A549 (cell line): Measurements from ENCODE around the gene C5. TPM values are rescaled to one million over a fixed set of nuclear protein-coding genes. Genes with fewer than 3 reads are reported as not detected.
A peak's percentile ranks its signal among the peaks of the same experiment; 100 is the strongest.

ENCODE experiments used
- ATAC-seq, 2 experiments: fragments of 200-7000 bp in 1 of 2; fragments of >200 bp in 1 of 2; cut with Nextera tagmentation in 1 of 2; cut with Tn5 transposase in 1 of 2; 3 replicates each; pipeline versions ENCODE4 v1.8.0 to v1.9.1; 2018 to 2020; ENCODE audit warnings: mild to moderate bottlenecking in 1 of 2, moderate library complexity in 1 of 2
- CTCF ChIA-PET: fragments of 300-600 bp; sonication (Branson Sonifier 250); formaldehyde crosslinking; extraction: SDS; loops from one replicate; lab custom pipeline; 2021; ENCODE audit warnings: antibody characterized with exemption, inconsistent platforms; lab: Yijun Ruan, JAX
- POLR2A ChIA-PET: fragments of 350-600 bp; formaldehyde crosslinking; extraction: SDS; loops from one replicate; lab custom pipeline; 2021; ENCODE audit warnings: antibody characterized with exemption, inconsistent platforms; lab: Yijun Ruan, JAX
- DNase-seq, 2 experiments: peaks; one replicate each; pipeline versions ENCODE4 v3.0.0 to v3.0.0-alpha.2; 2011 to 2016; ENCODE audit warnings: low read depth in 1 of 2, low spot score in 1 of 2
- FAIRE-seq: peaks from 2 replicates; lab custom pipeline; 2011; peaks lifted over from hg19 to GRCh38; lab: Jason Lieb, UNC
- H3K27ac ChIP-seq, 2 experiments: fragments of >200 bp; sonication (Bioruptor Twin); formaldehyde crosslinking; 3 replicates each; pipeline ENCODE4 v1.5.1; 2016 to 2017
- H3K4me1 ChIP-seq: fragments of >200 bp; sonication (Bioruptor Twin); formaldehyde crosslinking; 3 replicates; pipeline ENCODE4 v1.6.1; 2016
- H3K4me2 ChIP-seq: fragments of >200 bp; sonication (Bioruptor Twin); formaldehyde crosslinking; 3 replicates; pipeline ENCODE4 v1.6.1; 2016
- H3K4me3 ChIP-seq: fragments of >200 bp; sonication (Bioruptor Twin); formaldehyde crosslinking; 3 replicates; pipeline ENCODE4 v1.5.1; 2016
- H3K9me3 ChIP-seq: fragments of >200 bp; sonication (Bioruptor Twin); formaldehyde crosslinking; 3 replicates; pipeline ENCODE4 v1.6.1; 2016
- CBX2 ChIP-seq: fragments of 200-600 bp; sonication (generic); IDR thresholded peaks from 2 replicates; pipeline ENCODE4 v1.6.1; 2016; ENCODE audit warnings: low read depth, mild to moderate bottlenecking, borderline replicate concordance
- CEBPB ChIP-seq, 2 experiments: fragments of >200 bp in 1 of 2; sonication (Bioruptor Twin) in 1 of 2; formaldehyde crosslinking in 1 of 2; IDR thresholded peaks; 2 replicates each; pipeline ENCODE4 v1.6.1; 2012 to 2016
- CHD4 ChIP-seq: fragments of 200-600 bp; sonication (generic); IDR thresholded peaks from 2 replicates; pipeline ENCODE4 v1.6.1; 2016; ENCODE audit warnings: antibody characterized with exemption, mild to moderate bottlenecking, borderline replicate concordance
- ESRRA ChIP-seq: fragments of 150-350 bp; IDR thresholded peaks from 2 replicates; pipeline ENCODE4 v1.6.1; 2014; ENCODE audit warnings: mild to moderate bottlenecking, low read length, borderline replicate concordance
- FOXS1 ChIP-seq: fragments of 250-450 bp; sonication (Bioruptor Pico); IDR thresholded peaks from 2 replicates; pipeline ENCODE4 v1.5.0; 2020; ENCODE audit warnings: mild to moderate bottlenecking, moderate library complexity
- GATA3 ChIP-seq: IDR thresholded peaks from 2 replicates; pipeline ENCODE4 v1.6.1; 2012; ENCODE audit warnings: borderline replicate concordance
- HOXB13 ChIP-seq: fragments of 250-450 bp; sonication (Bioruptor Pico); IDR thresholded peaks from 2 replicates; pipeline ENCODE4 v1.5.0; 2020; ENCODE audit warnings: low read depth, mild to moderate bottlenecking, moderate library complexity
- HOXB5 ChIP-seq: fragments of 250-450 bp; sonication (Bioruptor Pico); IDR thresholded peaks from 2 replicates; pipeline ENCODE4 v1.5.0; 2020; ENCODE audit warnings: mild to moderate bottlenecking, moderate library complexity
- KDM5A ChIP-seq: fragments of 200-600 bp; sonication (generic); IDR thresholded peaks from 2 replicates; pipeline ENCODE4 v1.6.1; 2016; ENCODE audit warnings: antibody characterized with exemption, mild to moderate bottlenecking
- MAFK ChIP-seq: fragments of 450-650 bp; IDR thresholded peaks from 2 replicates; pipeline ENCODE4 v1.6.1; 2014; ENCODE audit not compliant: partially characterized antibody
- NPAS2 ChIP-seq: fragments of 250-450 bp; sonication (Bioruptor Pico); IDR thresholded peaks from 2 replicates; pipeline ENCODE4 v1.8.0; 2022; ENCODE audit warnings: mild to moderate bottlenecking, moderate library complexity, borderline replicate concordance
- NR3C1 ChIP-seq: fragments of >200 bp; sonication (Bioruptor Twin); formaldehyde crosslinking; IDR thresholded peaks from 3 replicates; pipeline ENCODE4 v1.6.1; 2017
- POLR2A ChIP-seq: IDR thresholded peaks from 2 replicates; pipeline ENCODE4 v1.6.1; 2012; ENCODE audit warnings: mild to moderate bottlenecking, low read length
- RAD21 ChIP-seq, 2 experiments: fragments of >200 bp in 1 of 2; sonication (Bioruptor Twin) in 1 of 2; formaldehyde crosslinking in 1 of 2; IDR thresholded peaks in 1 of 2; conservative IDR thresholded peaks in 1 of 2; 2 replicates in 1 of 2; 3 replicates in 1 of 2; pipeline ENCODE4 v1.6.1; 2012 to 2018; ENCODE audit warnings: inconsistent platforms in 1 of 2
- RCOR1 ChIP-seq: fragments of 150-350 bp; IDR thresholded peaks from 2 replicates; pipeline ENCODE4 v1.6.1; 2014; ENCODE audit warnings: antibody characterized with exemption, low read length, low read depth
- SMC3 ChIP-seq: fragments of >200 bp; sonication (Bioruptor Twin); formaldehyde crosslinking; IDR thresholded peaks from 3 replicates; pipeline ENCODE4 v1.6.1; 2018; ENCODE audit warnings: inconsistent platforms
- TFCP2L1 ChIP-seq: fragments of 250-450 bp; sonication (Bioruptor Pico); IDR thresholded peaks from 2 replicates; pipeline ENCODE4 v1.5.0; 2021; ENCODE audit warnings: mild to moderate bottlenecking
- ZC3H11A ChIP-seq: fragments of 450-650 bp; IDR thresholded peaks from 2 replicates; pipeline ENCODE4 v1.6.1; 2014; ENCODE audit warnings: antibody characterized with exemption, mild to moderate bottlenecking
- ZNF302 ChIP-seq: fragments of 250-450 bp; sonication (Bioruptor Pico); IDR thresholded peaks from 2 replicates; pipeline ENCODE4 v1.9.0; 2021; ENCODE audit warnings: inconsistent platforms, mild to moderate bottlenecking, moderate library complexity
- WGBS: methylation state at CpG from one replicate; pipeline ENCODE4 v1.1.6; 2017; ENCODE audit errors: missing lambda C conversion rate; 5-methylcytosine and 5-hydroxymethylcytosine counted together
- polyA plus RNA-seq, 4 experiments: library from polyadenylated mRNA; depleted of rRNA in 3 of 4; stranded (reverse); fragments of >200 nt; fragmentation: RNase III in 1 of 4; extraction: RNeasy Plus Mini Kit Qiagen cat#74134 plus additional on column Dnase treatment in 1 of 4; gene quantifications; 2 replicates in 3 of 4; 3 replicates in 1 of 4; pipeline ENCODE4 v1.2.3, GENCODE V29; 2011 to 2017
- TF ChIP-seq, protein P1 (sequence below): fragments of 250-450 bp; sonication (Bioruptor Pico); IDR thresholded peaks from 2 replicates; pipeline ENCODE4 v1.5.0; 2021; ENCODE audit warnings: mild to moderate bottlenecking, moderate library complexity, borderline replicate concordance
- TF ChIP-seq, protein P2 (sequence below): fragments of 200-600 bp; sonication (generic); IDR thresholded peaks from 2 replicates; pipeline ENCODE4 v1.6.1; 2016; ENCODE audit warnings: antibody characterized with exemption, mild to moderate bottlenecking, moderate library complexity
- TF ChIP-seq, protein P3 (sequence below): IDR thresholded peaks from 2 replicates; pipeline ENCODE4 v1.6.1; 2012
- TF ChIP-seq, protein P4 (sequence below): fragments of 250-450 bp; sonication (Bioruptor Pico); IDR thresholded peaks from 2 replicates; pipeline ENCODE4 v1.5.0; 2020; ENCODE audit warnings: low read depth, mild to moderate bottlenecking, moderate library complexity

The C5 gene
- polyA plus RNA-seq, 2 of the 4 experiments (the other 2 are of a cell fraction) = 17.1 to 115 TPM

DNA sequence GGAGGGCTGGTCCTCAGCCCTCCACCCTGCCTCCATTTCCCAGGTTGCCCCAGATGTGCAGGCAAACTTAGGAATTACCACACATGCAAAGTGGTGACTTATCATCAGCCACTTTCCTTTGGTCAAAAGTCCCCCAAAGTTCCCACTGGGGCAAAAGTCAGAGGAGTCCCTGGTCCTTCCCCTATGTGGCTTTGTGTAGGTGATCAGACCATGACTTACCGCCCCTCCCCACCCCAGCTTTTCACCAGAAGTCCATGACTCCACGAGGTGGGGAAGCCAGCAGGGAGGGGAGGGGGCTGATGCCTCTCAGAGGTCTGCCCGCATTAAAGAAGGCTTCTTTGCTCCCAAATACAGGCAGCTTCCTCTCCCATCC, 129.3 kb downstream of the C5 start:
- ATAC-seq = no peak
- no peak for FAIRE-seq

DNA sequence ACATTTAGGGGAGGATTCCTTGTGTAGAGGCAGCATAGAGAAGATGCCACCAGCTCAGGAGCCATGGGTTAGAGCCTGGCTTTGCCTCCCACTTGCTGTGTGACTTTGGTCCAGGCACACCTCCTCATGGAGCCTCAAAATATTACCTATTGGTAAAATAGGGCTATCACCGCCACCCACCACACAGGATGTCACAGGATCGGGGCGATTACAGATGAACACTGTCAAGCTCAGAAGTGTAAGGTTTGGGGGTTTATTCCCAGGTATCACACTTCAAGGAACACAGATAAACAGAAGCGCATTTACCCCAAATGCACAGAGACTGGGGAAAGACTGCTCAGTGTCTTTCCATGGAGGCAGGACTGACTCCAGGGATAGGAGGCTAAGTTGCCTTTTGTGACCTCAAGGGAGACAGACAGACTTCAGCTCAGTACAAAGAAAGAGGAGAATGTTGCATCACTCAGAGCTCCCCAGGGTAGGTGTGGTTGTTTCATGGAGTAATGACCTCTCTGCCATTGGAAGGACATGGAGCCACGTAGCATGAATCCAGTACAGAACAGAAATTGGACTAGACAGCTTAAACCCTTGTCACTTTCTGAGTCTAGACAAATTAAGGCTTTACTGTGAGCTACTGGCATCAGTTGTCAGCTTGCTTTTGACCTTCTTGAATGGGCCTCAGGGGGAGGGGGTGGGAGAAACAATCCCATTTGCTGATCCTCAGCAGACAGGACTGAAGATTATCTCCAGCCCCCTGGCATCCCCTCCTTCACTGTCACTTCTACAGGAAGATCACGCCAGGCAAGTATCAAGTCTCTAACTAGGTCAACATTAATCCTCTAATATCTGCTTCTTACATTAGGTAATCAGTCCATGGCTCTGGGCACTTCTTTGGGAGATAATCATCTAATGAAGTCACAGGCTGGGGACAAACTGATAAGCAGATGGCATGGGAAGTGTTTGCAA, 130.0 kb downstream of the C5 start:
- no peak for DNase-seq
- H3K4me1 ChIP-seq = peaks cover 3% of the 10 kb centered on the region; the same call in 1 of the 3 replicates
- TF ChIP-seq POLR2A = no peak
- no peak for TF ChIP-seq ZNF302 (CRISPR knock-in tag)
- TF ChIP-seq CBX2 = no peak
- no peak for TF ChIP-seq RCOR1
- no peak for TF ChIP-seq KDM5A
- TF ChIP-seq, protein P1, sequence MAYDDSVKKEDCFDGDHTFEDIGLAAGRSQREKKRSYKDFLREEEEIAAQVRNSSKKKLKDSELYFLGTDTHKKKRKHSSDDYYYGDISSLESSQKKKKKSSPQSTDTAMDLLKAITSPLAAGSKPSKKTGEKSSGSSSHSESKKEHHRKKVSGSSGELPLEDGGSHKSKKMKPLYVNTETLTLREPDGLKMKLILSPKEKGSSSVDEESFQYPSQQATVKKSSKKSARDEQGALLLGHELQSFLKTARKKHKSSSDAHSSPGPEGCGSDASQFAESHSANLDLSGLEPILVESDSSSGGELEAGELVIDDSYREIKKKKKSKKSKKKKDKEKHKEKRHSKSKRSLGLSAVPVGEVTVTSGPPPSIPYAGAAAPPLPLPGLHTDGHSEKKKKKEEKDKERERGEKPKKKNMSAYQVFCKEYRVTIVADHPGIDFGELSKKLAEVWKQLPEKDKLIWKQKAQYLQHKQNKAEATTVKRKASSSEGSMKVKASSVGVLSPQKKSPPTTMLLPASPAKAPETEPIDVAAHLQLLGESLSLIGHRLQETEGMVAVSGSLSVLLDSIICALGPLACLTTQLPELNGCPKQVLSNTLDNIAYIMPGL (CRISPR knock-in tag) = no peak
- TF ChIP-seq HOXB13 = no peak
- TF ChIP-seq, protein P2, sequence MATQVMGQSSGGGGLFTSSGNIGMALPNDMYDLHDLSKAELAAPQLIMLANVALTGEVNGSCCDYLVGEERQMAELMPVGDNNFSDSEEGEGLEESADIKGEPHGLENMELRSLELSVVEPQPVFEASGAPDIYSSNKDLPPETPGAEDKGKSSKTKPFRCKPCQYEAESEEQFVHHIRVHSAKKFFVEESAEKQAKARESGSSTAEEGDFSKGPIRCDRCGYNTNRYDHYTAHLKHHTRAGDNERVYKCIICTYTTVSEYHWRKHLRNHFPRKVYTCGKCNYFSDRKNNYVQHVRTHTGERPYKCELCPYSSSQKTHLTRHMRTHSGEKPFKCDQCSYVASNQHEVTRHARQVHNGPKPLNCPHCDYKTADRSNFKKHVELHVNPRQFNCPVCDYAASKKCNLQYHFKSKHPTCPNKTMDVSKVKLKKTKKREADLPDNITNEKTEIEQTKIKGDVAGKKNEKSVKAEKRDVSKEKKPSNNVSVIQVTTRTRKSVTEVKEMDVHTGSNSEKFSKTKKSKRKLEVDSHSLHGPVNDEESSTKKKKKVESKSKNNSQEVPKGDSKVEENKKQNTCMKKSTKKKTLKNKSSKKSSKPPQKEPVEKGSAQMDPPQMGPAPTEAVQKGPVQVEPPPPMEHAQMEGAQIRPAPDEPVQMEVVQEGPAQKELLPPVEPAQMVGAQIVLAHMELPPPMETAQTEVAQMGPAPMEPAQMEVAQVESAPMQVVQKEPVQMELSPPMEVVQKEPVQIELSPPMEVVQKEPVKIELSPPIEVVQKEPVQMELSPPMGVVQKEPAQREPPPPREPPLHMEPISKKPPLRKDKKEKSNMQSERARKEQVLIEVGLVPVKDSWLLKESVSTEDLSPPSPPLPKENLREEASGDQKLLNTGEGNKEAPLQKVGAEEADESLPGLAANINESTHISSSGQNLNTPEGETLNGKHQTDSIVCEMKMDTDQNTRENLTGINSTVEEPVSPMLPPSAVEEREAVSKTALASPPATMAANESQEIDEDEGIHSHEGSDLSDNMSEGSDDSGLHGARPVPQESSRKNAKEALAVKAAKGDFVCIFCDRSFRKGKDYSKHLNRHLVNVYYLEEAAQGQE = no peak
- TF ChIP-seq GATA3 = no peak
- no peak for TF ChIP-seq TFCP2L1 (CRISPR knock-in tag)
- no peak for TF ChIP-seq NPAS2 (CRISPR knock-in tag)
- no peak for TF ChIP-seq CHD4
- no peak for TF ChIP-seq NR3C1
- TF ChIP-seq ZC3H11A = no peak
- TF ChIP-seq MAFK = no peak
- TF ChIP-seq, all 56 proteins: peak for 0
- Histone ChIP-seq H3K27ac (peak overlapping the region in 1 of 2 experiments; percentile 6; a peak in 1 of 6 replicates), H3K9me3 (no peaks in the 10 kb centered on the region), H3K4me2 (no peak overlapping the region), H3K4me3 (no peak overlapping the region)
- FAIRE-seq = no peak
- POLR2A ChIA-PET = interaction anchor here (0.5 to 1.8 kb wide), 2 partner anchors 9 to 69 kb away, joined by 3 to 7 read pairs; no protein-coding TSS in a partner anchor
- WGBS = 82% methylated on average over 6 of the region's 6 CpGs
- peak in 1 of 2 experiments; percentile 25; a peak in 2 of 6 replicates for ATAC-seq
- CTCF ChIA-PET = interaction anchor here (0.6 to 10.4 kb wide), 5 partner anchors 9 to 45 kb away, joined by 3 to 66 read pairs (median 3); no protein-coding TSS in a partner anchor

More for the DNA sequence above, 129.3 kb downstream of the C5 start:
- CTCF ChIA-PET = interaction anchor here (1.2 to 10.4 kb wide), 2 partner anchors 16 to 41 kb away, joined by 4 to 66 read pairs; no protein-coding TSS in a partner anchor
- H3K4me3 ChIP-seq = no peak overlapping the region
- TF ChIP-seq GATA3 (no peak), RAD21 (conservative IDR thresholded peaks at IDR 0.05 in 1 of 2, IDR thresholded peaks at IDR 0.05 in 1 of 2) (no peak), CEBPB (IDR thresholded peaks at IDR 0.05) (no peak), SMC3 (no peak), NPAS2 (CRISPR knock-in tag) (no peak), HOXB5 (no peak), POLR2A (no peak), ESRRA (no peak), FOXS1 (CRISPR knock-in tag) (no peak)
- TF ChIP-seq, protein P3, sequence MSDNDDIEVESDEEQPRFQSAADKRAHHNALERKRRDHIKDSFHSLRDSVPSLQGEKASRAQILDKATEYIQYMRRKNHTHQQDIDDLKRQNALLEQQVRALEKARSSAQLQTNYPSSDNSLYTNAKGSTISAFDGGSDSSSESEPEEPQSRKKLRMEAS = no peak
- TF ChIP-seq, protein P4, sequence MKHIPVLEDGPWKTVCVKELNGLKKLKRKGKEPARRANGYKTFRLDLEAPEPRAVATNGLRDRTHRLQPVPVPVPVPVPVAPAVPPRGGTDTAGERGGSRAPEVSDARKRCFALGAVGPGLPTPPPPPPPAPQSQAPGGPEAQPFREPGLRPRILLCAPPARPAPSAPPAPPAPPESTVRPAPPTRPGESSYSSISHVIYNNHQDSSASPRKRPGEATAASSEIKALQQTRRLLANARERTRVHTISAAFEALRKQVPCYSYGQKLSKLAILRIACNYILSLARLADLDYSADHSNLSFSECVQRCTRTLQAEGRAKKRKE (CRISPR knock-in tag) = no peak
- TF ChIP-seq, all 56 proteins: peak for 0
- 100% methylated on average over 1 of the region's 3 CpGs for WGBS
- no peaks in the 10 kb centered on the region for H3K9me3 ChIP-seq
- no peak overlapping the region for H3K27ac ChIP-seq
- peaks cover 6% of the 10 kb centered on the region for H3K4me1 ChIP-seq
- DNase-seq = no peak
- POLR2A ChIA-PET = interaction anchor here (1.8 kb wide), 1 partner anchor 8 kb away, joined by 7 read pairs; no protein-coding TSS in a partner anchor
- H3K4me2 ChIP-seq = no peak overlapping the region
